ENCODE results near the gene ARID4B. TPM values are rescaled to one million over a fixed set of nuclear protein-coding genes. Genes with fewer than 3 reads are reported as not detected.
A peak's percentile ranks its signal among the peaks of the same experiment; 100 is the strongest.

ARID4B gene
- polyA plus RNA-seq, 2 of the 4 experiments (the other 2 are of a cell fraction) = 14.9 to 16.0 TPM

DNA sequence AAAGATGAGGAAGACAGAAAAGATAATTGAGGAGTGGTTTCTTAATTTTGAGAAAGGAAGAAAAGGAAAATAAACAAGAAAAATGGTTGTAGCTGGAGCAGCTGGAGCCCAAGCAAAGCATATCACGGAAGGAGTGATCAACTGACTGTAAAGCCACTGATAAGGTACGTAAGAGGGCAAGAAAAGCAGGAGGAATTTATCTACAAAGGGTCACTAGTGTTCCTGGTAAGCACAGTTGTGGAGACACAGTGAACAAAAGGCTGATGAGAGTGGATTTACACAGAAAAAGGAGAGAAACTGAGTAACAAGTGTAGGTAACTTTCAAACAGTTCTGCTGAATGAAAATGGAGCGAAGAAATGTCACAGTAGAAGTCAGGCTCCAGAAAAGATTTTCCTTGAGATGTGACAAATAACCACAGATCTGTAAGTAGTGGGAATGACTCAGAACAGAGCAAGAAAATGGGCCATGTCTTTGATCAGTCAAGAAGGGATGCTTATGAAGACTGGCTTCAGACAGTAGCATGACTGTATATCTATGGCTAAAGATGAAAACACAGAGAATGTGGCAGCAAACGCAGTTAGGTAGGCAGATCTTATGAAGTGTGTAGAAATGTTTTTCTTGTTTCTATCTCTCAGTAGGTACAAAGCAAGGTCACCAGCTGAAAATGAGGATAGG lies 121.3 kb downstream of the ARID4B start:
- no peaks in the 10 kb centered on the region for H3K9me3 ChIP-seq
- no peaks in the 10 kb centered on the region for H3K4me1 ChIP-seq
- 88% methylated on average over 4 of the region's 4 CpGs for WGBS (ENCODE audit: missing lambda C conversion rate)
- TF ChIP-seq POLR2A (IDR thresholded peaks at IDR 0.05; ENCODE audit: low read length) = no peak
- TF ChIP-seq EHF (CRISPR knock-in tag; IDR thresholded peaks at IDR 0.05) = no peak
- no peak for TF ChIP-seq MAFK (IDR thresholded peaks at IDR 0.05; ENCODE audit: partially characterized antibody)
- TF ChIP-seq, protein P1, sequence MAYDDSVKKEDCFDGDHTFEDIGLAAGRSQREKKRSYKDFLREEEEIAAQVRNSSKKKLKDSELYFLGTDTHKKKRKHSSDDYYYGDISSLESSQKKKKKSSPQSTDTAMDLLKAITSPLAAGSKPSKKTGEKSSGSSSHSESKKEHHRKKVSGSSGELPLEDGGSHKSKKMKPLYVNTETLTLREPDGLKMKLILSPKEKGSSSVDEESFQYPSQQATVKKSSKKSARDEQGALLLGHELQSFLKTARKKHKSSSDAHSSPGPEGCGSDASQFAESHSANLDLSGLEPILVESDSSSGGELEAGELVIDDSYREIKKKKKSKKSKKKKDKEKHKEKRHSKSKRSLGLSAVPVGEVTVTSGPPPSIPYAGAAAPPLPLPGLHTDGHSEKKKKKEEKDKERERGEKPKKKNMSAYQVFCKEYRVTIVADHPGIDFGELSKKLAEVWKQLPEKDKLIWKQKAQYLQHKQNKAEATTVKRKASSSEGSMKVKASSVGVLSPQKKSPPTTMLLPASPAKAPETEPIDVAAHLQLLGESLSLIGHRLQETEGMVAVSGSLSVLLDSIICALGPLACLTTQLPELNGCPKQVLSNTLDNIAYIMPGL (CRISPR knock-in tag; IDR thresholded peaks at IDR 0.05; ENCODE audit: borderline replicate concordance) = no peak
- TF ChIP-seq BCL3 (IDR thresholded peaks at IDR 0.05) = no peak
- TF ChIP-seq HDAC2 (IDR thresholded peaks at IDR 0.05) = no peak
- TF ChIP-seq ESRRA (IDR thresholded peaks at IDR 0.05; ENCODE audit: borderline replicate concordance, low read length) = no peak
- TF ChIP-seq CEBPB (IDR thresholded peaks at IDR 0.05) = no peak
- no peak for TF ChIP-seq BHLHE40 (IDR thresholded peaks at IDR 0.05; ENCODE audit: low read depth, low read length)
- no peak for TF ChIP-seq JUNB (IDR thresholded peaks at IDR 0.05)
- no peak for TF ChIP-seq NFE2L2 (conservative IDR thresholded peaks at IDR 0.05; ENCODE audit: low read length)
- TF ChIP-seq FOSB (CRISPR knock-in tag; IDR thresholded peaks at IDR 0.05) = no peak
- TF ChIP-seq RNF2 (IDR thresholded peaks at IDR 0.05; ENCODE audit: borderline replicate concordance, low read depth) = no peak
- TF ChIP-seq, protein P2, sequence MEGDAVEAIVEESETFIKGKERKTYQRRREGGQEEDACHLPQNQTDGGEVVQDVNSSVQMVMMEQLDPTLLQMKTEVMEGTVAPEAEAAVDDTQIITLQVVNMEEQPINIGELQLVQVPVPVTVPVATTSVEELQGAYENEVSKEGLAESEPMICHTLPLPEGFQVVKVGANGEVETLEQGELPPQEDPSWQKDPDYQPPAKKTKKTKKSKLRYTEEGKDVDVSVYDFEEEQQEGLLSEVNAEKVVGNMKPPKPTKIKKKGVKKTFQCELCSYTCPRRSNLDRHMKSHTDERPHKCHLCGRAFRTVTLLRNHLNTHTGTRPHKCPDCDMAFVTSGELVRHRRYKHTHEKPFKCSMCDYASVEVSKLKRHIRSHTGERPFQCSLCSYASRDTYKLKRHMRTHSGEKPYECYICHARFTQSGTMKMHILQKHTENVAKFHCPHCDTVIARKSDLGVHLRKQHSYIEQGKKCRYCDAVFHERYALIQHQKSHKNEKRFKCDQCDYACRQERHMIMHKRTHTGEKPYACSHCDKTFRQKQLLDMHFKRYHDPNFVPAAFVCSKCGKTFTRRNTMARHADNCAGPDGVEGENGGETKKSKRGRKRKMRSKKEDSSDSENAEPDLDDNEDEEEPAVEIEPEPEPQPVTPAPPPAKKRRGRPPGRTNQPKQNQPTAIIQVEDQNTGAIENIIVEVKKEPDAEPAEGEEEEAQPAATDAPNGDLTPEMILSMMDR (IDR thresholded peaks at IDR 0.05) = no peak
- no peak for TF ChIP-seq E2F6 (IDR thresholded peaks at IDR 0.05; ENCODE audit: borderline replicate concordance, low read depth)
- no peak for TF ChIP-seq HOXA7 (CRISPR knock-in tag; IDR thresholded peaks at IDR 0.05)
- TF ChIP-seq EHMT2 (IDR thresholded peaks at IDR 0.05; ENCODE audit: low read depth) = no peak
- TF ChIP-seq HOXB5 (CRISPR knock-in tag; IDR thresholded peaks at IDR 0.05) = no peak
- no peak for TF ChIP-seq SREBF2 (IDR thresholded peaks at IDR 0.05)
- CTCF ChIA-PET = no interaction called here
- POLR2A ChIA-PET = no interaction called here
- H3K4me3 ChIP-seq = no peak overlapping the region
- H3K4me2 ChIP-seq = no peak overlapping the region
- 0 out of 6 replicates have a peak, but pooled peaks have one; percentile 20 to 39 for ATAC-seq
- peak; percentile 23 for FAIRE-seq
- DNase-seq (ENCODE audit: low read depth in 1 of 2, low spot score in 1 of 2) = no peak
- no peak overlapping the region for H3K27ac ChIP-seq

DNA sequence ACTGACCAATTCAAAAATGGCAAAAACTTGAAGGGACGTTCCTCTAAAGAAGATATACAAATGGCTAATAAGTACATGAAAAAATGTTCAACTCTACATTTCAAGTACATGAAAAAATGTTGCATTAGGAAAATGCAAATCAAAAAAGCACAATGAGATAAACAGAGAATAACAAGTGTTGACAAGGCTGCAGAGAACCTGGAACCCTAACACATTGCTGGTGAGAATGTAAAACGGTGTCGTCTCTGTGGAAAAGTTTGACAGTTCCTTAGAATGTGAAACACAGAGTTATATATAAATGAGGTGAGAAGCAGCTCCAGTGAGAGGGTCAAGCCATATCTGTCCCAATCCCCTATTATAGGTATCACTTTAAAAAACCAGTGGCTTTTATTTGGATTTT lies 122.3 kb downstream of the ARID4B start:
- DNase-seq (ENCODE audit: low read depth in 1 of 2, low spot score in 1 of 2) (no peak), FAIRE-seq (no peak), ATAC-seq (no peak)
- H3K27ac ChIP-seq = no peak overlapping the region
- ChIA-PET POLR2A (no interaction called here), CTCF (no interaction called here)
- no peak overlapping the region for H3K4me2 ChIP-seq
- WGBS (ENCODE audit: missing lambda C conversion rate) = 94% methylated on average over 3 of the region's 3 CpGs
- TF ChIP-seq ZSCAN20 (CRISPR knock-in tag; IDR thresholded peaks at IDR 0.05) (no peak), ZFP36 (IDR thresholded peaks at IDR 0.05; ENCODE audit: borderline replicate concordance, partially characterized antibody) (peak; percentile 48), SMC3 (IDR thresholded peaks at IDR 0.05) (no peak), USF2 (IDR thresholded peaks at IDR 0.05) (no peak)
- H3K4me3 ChIP-seq = no peak overlapping the region
- H3K4me1 ChIP-seq = no peaks in the 10 kb centered on the region
- no peaks in the 10 kb centered on the region for H3K9me3 ChIP-seq
